Measurements from ENCODE around the gene UNC13C. TPM values are rescaled to one million over a fixed set of nuclear protein-coding genes. Genes with fewer than 3 reads are reported as not detected.
A peak's percentile ranks its signal among the peaks of the same experiment; 100 is the strongest.

The UNC13C gene
- total RNA-seq, 1 donor from 2014 or later = not detected

- ATAC-seq = no peak
- DNase-seq (ENCODE audit: low spot score) = no peak
These were observed 39.0 kb downstream of the UNC13C start for GRCh38 chr15:54017251-54017650.

DNA sequence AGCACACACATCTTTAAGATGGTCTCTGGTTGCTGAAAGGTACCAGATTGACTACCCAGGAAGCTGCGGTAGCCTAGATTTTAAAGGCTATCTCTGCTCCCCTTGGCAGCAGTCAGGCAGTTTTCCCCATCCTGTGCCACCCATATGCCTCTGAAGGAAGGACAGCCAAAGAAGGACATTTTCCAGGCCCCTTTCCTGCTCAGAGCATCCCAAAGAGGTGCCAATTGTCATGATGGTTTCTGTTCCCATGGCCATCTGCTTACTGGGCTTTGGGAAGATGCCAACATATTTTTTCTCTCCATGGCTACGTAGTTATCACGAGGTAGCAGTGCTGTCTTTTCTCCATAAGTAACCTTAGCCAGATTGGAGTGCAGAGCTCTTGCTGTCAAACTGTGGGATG, 39.7 kb downstream of the UNC13C start:
- ATAC-seq (no peak), DNase-seq (ENCODE audit: low spot score) (no peak)

- ATAC-seq (no peak), DNase-seq (ENCODE audit: low spot score) (no peak)
These were observed 48.0 kb downstream of the UNC13C start for GRCh38 chr15:54026258-54026657.

GRCh38 chr15:54026891-54027290, 48.6 kb downstream of the UNC13C start:
- no peak for ATAC-seq
- no peak for DNase-seq (ENCODE audit: low spot score)

DNA sequence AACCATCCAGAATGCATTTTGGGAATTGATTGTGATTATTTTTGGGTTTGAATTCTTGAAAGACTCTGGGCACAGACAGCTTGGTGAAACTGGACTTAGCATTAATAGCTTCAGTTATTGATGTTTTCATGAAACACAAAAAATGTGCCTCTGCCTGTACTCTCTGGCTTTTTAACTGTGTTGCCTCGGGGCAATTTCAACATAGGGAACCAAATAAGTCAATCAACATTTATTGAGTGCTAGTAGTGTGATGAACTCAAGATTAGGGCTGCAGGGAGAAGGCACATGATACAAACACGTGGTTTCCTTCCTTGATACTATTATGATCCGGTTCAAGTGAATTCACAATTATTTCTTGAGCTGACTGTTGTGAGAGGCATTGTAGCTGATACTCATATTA, 50.8 kb downstream of the UNC13C start:
- no peak for DNase-seq (ENCODE audit: low spot score)
- no peak for ATAC-seq

DNA sequence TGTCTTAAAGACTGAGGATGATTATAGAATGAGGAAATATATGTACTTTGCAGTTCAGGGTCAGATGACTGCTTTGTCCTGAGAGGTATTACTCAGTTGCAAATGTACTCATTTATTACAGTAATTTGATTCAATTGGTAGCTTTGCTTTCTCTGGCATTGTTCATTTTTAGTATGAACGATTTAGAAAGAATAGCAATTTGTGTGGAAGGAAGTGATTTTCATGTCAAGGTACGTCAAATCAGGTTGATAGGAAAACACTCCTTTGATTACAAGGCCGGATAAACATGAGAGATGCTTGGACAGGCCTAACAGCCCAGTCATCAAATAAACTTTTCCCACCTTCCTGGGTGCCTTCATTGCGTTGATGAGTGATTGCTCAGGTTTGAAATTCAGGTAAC, 53.8 kb downstream of the UNC13C start:
- DNase-seq (ENCODE audit: low spot score) (no peak), ATAC-seq (no peak)

- no peak for ATAC-seq
- no peak for DNase-seq (ENCODE audit: low spot score)
These were observed 55.2 kb downstream of the UNC13C start for GRCh38 chr15:54033356-54033860.

GRCh38 chr15:54033869-54034458, 55.7 kb downstream of the UNC13C start:
- DNase-seq (ENCODE audit: low spot score) (peak; percentile 78), ATAC-seq (peak; percentile 100)

DNA sequence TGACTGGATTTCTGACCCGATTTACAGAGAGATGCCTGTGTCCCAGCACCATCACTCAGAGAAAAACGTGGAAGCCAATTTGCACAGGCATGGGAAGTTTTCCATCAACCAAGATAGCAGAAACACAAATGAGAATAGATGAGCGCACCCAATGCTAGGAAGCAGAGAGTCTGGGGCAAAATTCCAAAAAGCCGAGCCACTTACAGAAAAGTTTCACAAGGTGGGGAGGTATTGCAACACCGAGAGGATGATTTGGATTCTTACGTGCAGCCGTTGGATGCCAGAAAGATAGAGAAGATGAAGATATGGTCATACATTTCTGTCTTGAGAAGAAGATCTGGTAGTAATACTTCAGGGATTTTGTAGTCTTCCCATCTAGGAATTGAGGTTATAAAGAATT, 57.4 kb downstream of the UNC13C start:
- DNase-seq (ENCODE audit: low spot score) = no peak
- ATAC-seq = no peak

- DNase-seq (ENCODE audit: low spot score) (no peak), ATAC-seq (no peak)
These were observed 67.2 kb downstream of the UNC13C start for GRCh38 chr15:54045397-54045796.

GRCh38 chr15:54046093-54046492, 67.9 kb downstream of the UNC13C start:
- ATAC-seq (no peak), DNase-seq (ENCODE audit: low spot score) (no peak)

- ATAC-seq (no peak), DNase-seq (ENCODE audit: low spot score) (no peak)
These were observed 86.1 kb downstream of the UNC13C start for GRCh38 chr15:54064365-54064764.

GRCh38 chr15:54066403-54066802, 88.2 kb downstream of the UNC13C start:
- DNase-seq (ENCODE audit: low spot score) (no peak), ATAC-seq (no peak)

DNA sequence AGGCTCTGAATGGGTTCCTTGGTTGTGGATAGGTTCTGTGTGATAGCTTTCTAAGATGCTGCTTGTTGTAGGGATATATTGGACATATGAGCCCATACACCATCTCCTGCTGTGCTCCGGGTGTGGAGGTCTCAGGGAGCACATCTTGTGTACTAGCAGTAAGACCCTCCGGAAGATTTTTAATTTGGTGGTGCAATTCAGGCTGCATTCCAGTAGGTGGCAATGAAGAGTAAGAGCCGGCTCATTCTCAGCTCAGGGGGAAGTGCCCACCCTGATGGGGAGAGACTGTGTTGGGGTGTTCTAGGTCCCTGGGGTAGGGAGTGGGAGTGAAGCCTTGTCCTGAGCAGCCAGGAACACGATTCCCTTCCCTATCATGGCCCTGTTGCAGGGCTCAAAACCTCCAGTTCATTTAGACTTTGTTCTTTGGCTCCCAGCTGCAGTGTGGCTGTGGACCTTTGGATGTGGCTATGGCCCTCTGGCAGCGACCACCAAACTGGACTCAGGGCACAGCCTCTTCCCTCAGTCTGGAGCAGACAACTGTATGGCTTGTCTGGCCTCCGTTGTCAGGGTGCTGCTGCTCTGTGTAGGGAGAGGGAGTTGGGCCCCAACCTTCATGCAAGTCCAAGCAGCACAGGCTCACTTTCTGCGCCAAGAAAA, 104.7 kb downstream of the UNC13C start:
- ATAC-seq = peak; percentile 62
- no peak for DNase-seq (ENCODE audit: low spot score)

- ATAC-seq = no peak
These were observed 105.3 kb downstream of the UNC13C start for GRCh38 chr15:54083501-54083900.

GRCh38 chr15:54083991-54084390, 105.8 kb downstream of the UNC13C start:
- ATAC-seq = no peak
- DNase-seq (ENCODE audit: low spot score) = no peak

More at GRCh38 chr15:54083501-54083900, 105.3 kb downstream of the UNC13C start:
- DNase-seq (ENCODE audit: low spot score) = no peak

GRCh38 chr15:54088837-54089236, 110.6 kb downstream of the UNC13C start:
- ATAC-seq = no peak

GRCh38 chr15:54089776-54090175, 111.5 kb downstream of the UNC13C start:
- ATAC-seq = no peak
- DNase-seq (ENCODE audit: low spot score) = no peak

More at GRCh38 chr15:54088837-54089236, 110.6 kb downstream of the UNC13C start:
- no peak for DNase-seq (ENCODE audit: low spot score)

DNA sequence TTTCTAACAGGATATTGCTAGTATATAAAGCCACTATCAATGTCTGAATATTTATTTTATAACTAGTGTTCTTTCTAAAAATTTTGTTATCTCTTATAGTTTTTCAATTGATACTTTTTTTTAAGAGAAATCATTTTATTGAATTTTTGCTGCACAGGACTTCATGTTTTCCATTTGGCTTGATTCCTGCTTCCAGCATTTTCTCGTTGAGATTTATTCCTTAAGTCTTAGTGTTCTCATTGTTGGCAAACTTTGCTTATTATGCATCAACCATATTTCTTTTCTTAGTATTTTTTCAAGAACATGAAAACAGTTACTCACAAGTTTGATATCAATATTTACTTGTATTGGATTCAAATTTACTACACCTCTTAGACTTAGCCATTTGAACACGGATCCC, 113.4 kb downstream of the UNC13C start:
- no peak for DNase-seq (ENCODE audit: low spot score)

GRCh38 chr15:54094661-54095060, 116.4 kb downstream of the UNC13C start:
- ATAC-seq (no peak), DNase-seq (ENCODE audit: low spot score) (no peak)

More for the DNA sequence above, 113.4 kb downstream of the UNC13C start:
- ATAC-seq = no peak

- ATAC-seq (no peak), DNase-seq (ENCODE audit: low spot score) (no peak)
These were observed 118.8 kb downstream of the UNC13C start for GRCh38 chr15:54097019-54097418.

DNA sequence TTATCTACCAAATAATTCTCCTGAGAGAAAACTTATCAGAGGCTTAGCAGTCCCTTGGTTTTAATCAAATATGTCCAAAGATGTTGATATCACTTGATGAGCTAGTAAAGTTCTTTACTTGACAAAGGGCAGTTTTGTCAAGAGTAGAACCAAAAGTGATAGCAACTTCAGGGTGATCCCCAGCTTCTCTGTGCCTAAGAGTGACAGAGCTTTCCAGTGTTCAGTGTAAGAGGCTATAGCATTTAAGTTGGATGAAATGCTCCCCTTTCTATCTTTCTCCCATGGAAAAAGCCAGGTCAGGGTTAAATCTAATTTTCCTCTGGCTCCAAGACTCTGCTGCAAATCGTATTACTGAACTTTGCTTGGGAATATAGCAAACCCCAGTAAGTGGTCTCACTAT, 120.8 kb downstream of the UNC13C start:
- ATAC-seq (no peak), DNase-seq (ENCODE audit: low spot score) (no peak)
